Activated naive CD8-positive, alpha-beta T cell treated with anti-CD3 and anti-CD28 coated beads for 36 hours (primary cell): ENCODE results near the gene NUDT21. TPM values are rescaled to one million over a fixed set of nuclear protein-coding genes. Genes with fewer than 3 reads are reported as not detected.
"Not testable (repeated sequence)": the region's sequence is repeated elsewhere in the genome, so short reads cannot be mapped to it uniquely, and the experiment has no call there.

ENCODE experiments used
- DNase-seq: peaks from one replicate; pipeline ENCODE4 v3.0.0; 2021
- H3K27ac Mint-ChIP-seq: one replicate; pipeline ENCODE4 v1.8.0; 2022; ENCODE audit warnings: mild to moderate bottlenecking, moderate library complexity, mixed read lengths
- H3K27me3 Mint-ChIP-seq: one replicate; pipeline ENCODE4 v1.8.0; 2022; ENCODE audit warnings: mild to moderate bottlenecking, mixed read lengths
- H3K36me3 Mint-ChIP-seq: one replicate; pipeline ENCODE4 v1.8.0; 2021; ENCODE audit warnings: mild to moderate bottlenecking, mixed read lengths
- H3K4me1 Mint-ChIP-seq: one replicate; pipeline ENCODE4 v1.8.0; 2021; ENCODE audit warnings: mixed read lengths
- H3K4me3 Mint-ChIP-seq: one replicate; pipeline ENCODE4 v1.8.0; 2022; ENCODE audit warnings: mild to moderate bottlenecking, moderate library complexity, mixed read lengths
- H3K9me3 Mint-ChIP-seq: one replicate; pipeline ENCODE4 v1.8.0; 2022; ENCODE audit warnings: mixed read lengths
- total RNA-seq, 2 experiments: library from RNA; stranded (reverse); gene quantifications; one replicate each; pipeline ENCODE4 v1.2.3, GENCODE V29; 2021

NUDT21 gene
- total RNA-seq, 2 experiments from 2014 or later, result 319 to 323 TPM

GRCh38 chr16:56382901-56383355, 68.2 kb downstream of the NUDT21 start:
- Mint-ChIP-seq H3K27ac (no peak overlapping the region), H3K4me3 (no peak overlapping the region), H3K27me3 (no peaks in the 10 kb centered on the region), H3K36me3 (peaks cover 72% of the 10 kb centered on the region), H3K9me3 (peaks cover 20% of the 10 kb centered on the region), H3K4me1 (no peaks in the 10 kb centered on the region)
- no peak for DNase-seq

GRCh38 chr16:56382459-56382858, 68.7 kb downstream of the NUDT21 start:
- no peak for DNase-seq
- peaks cover 20% of the 10 kb centered on the region for H3K9me3 Mint-ChIP-seq
- H3K4me1 Mint-ChIP-seq, result no peaks in the 10 kb centered on the region

GRCh38 chr16:56380778-56381485, 70.2 kb downstream of the NUDT21 start:
- not testable (repeated sequence) for H3K27ac Mint-ChIP-seq, H3K27me3 Mint-ChIP-seq, H3K4me3 Mint-ChIP-seq, DNase-seq, H3K4me1 Mint-ChIP-seq
- Mint-ChIP-seq H3K36me3 (peaks cover 77% of the 10 kb centered on the region), H3K9me3 (peaks cover 20% of the 10 kb centered on the region)

More at GRCh38 chr16:56382459-56382858, 68.7 kb downstream of the NUDT21 start:
- H3K36me3 Mint-ChIP-seq, result peaks cover 76% of the 10 kb centered on the region
- no peaks in the 10 kb centered on the region for H3K27me3 Mint-ChIP-seq
- no peak overlapping the region for H3K27ac Mint-ChIP-seq
- no peak overlapping the region for H3K4me3 Mint-ChIP-seq

Other genes with a start within 250 kb of the NUDT21 start
- 10 to 100 TPM; 45.0 to 45.1 TPM for gene AMFR, start 25.8 kb downstream of the NUDT21 start, total RNA-seq
- 10 to 100 TPM; 76.6 to 78.5 TPM for gene OGFOD1, start 222 bp upstream of the NUDT21 start, total RNA-seq
- 1 to 10 TPM; 9.3 to 9.6 TPM for gene BBS2, start 68.7 kb upstream of the NUDT21 start, total RNA-seq
- not detected for gene MT4, start 113.7 kb upstream of the NUDT21 start, total RNA-seq
- 10 to 100 TPM; 24.3 to 25.6 TPM for gene MT3, start 138.2 kb upstream of the NUDT21 start, total RNA-seq
- 100 to 1,000 TPM; 124 to 126 TPM for gene MT2A, start 157.3 kb upstream of the NUDT21 start, total RNA-seq
- 10 to 100 TPM; 67.1 to 68.9 TPM for gene MT1E, start 174.4 kb upstream of the NUDT21 start, total RNA-seq
- gene MT1M, start 181.3 kb upstream of the NUDT21 start, total RNA-seq, result not detected
- not detected for gene MT1A, start 187.3 kb upstream of the NUDT21 start, total RNA-seq
- not detected for gene MT1B, start 200.6 kb upstream of the NUDT21 start, total RNA-seq
- gene MT1F, start 206.6 kb upstream of the NUDT21 start, total RNA-seq, result 10 to 100 TPM; 13.1 to 13.2 TPM
- gene MT1G, start 216.7 kb upstream of the NUDT21 start, total RNA-seq, result 10 to 100 TPM; 35.8 to 41.8 TPM
- 1 to 10 TPM; 2.3 to 3.3 TPM for gene MT1H, start 218.5 kb upstream of the NUDT21 start, total RNA-seq
- 10 to 100 TPM; 71.4 to 72.3 TPM for gene MT1X, start 231.1 kb upstream of the NUDT21 start, total RNA-seq